Naive B cell (primary cell): ENCODE data around the gene C5orf34. TPM values are rescaled to one million over a fixed set of nuclear protein-coding genes. Genes with fewer than 3 reads are reported as not detected.
A peak's percentile ranks its signal among the peaks of the same experiment; 100 is the strongest.
"Not testable (repeated sequence)": the region's sequence is repeated elsewhere in the genome, so short reads cannot be mapped to it uniquely, and the experiment has no call there.

Experiments
- ATAC-seq, 2 donors: fragments of 150-1000 bp; cut with Tn5 transposase; 2 replicates each; pipeline ENCODE4 v1.10.0; 2021; ENCODE audit warnings: low read depth in 2 of 2, mild to moderate bottlenecking in 2 of 2, moderate library complexity in 2 of 2
- DNase-seq: peaks from one replicate; pipeline ENCODE4 v3.0.0; 2022
- H3K27ac Mint-ChIP-seq, 6 donors: one replicate each; pipeline ENCODE4 v1.8.0; 2020 to 2022; ENCODE audit warnings: mild to moderate bottlenecking in 6 of 6, mixed read lengths in 6 of 6, moderate library complexity in 5 of 6, inconsistent platforms in 2 of 6
- H3K27me3 Mint-ChIP-seq, 3 donors: one replicate each; pipeline ENCODE4 v1.8.0; 2021 to 2022; ENCODE audit warnings: mixed read lengths in 3 of 3, mild to moderate bottlenecking in 1 of 3
- H3K36me3 Mint-ChIP-seq, 2 donors: one replicate each; pipeline ENCODE4 v1.8.0; 2020 to 2022; ENCODE audit warnings: mixed read lengths in 2 of 2, inconsistent platforms in 1 of 2, mild to moderate bottlenecking in 1 of 2
- H3K4me1 Mint-ChIP-seq, 3 donors: one replicate each; pipeline ENCODE4 v1.8.0; 2020 to 2022; ENCODE audit warnings: mixed read lengths in 3 of 3, inconsistent platforms in 1 of 3, mild to moderate bottlenecking in 1 of 3, moderate library complexity in 1 of 3
- H3K4me3 Mint-ChIP-seq, 8 donors: one replicate each; pipeline ENCODE4 v1.8.0; 2020 to 2022; ENCODE audit warnings: mild to moderate bottlenecking in 8 of 8, mixed read lengths in 8 of 8, moderate library complexity in 8 of 8, inconsistent platforms in 2 of 8
- H3K9me3 Mint-ChIP-seq, 7 donors: one replicate each; pipeline ENCODE4 v1.8.0; 2020 to 2022; ENCODE audit warnings: mixed read lengths in 7 of 7, mild to moderate bottlenecking in 5 of 7, inconsistent platforms in 2 of 7, moderate library complexity in 1 of 7
- polyA plus RNA-seq, 6 donors: library from polyadenylated mRNA; unstranded; fragments of 300-500 nt; fragmentation: Illumina TruSeq; gene quantifications; one replicate each; pipeline ENCODE4 v1.2.3, GENCODE V29; 2021; ENCODE audit warnings: low read depth in 6 of 6

The C5orf34 gene
- polyA plus RNA-seq, 6 donors from 2014 or later = 1.2 to 3.9 (median 2.5) TPM; not detected in 1

GRCh38 chr5:43547532-43547931 is 32.6 kb upstream of the C5orf34 start:
- no peaks in the 10 kb centered on the region for H3K9me3 Mint-ChIP-seq
- H3K27me3 Mint-ChIP-seq = no peaks in the 10 kb centered on the region
- H3K4me1 Mint-ChIP-seq = peaks cover 7 to 10% (median 9%) of the 10 kb centered on the region in 3 donors
- peaks cover 20 to 27% of the 10 kb centered on the region in 2 donors for H3K36me3 Mint-ChIP-seq
- DNase-seq = no peak
- no peak for ATAC-seq
- H3K27ac Mint-ChIP-seq = no peak overlapping the region
- H3K4me3 Mint-ChIP-seq = no peak overlapping the region

- H3K4me1 Mint-ChIP-seq = peaks cover 0 to 7% (median 0%) of the 10 kb centered on the region in 3 donors
Observed at GRCh38 chr5:43543434-43543833, 28.5 kb upstream of the C5orf34 start.

GRCh38 chr5:43540746-43541145 is 25.8 kb upstream of the C5orf34 start:
- no peak overlapping the region for H3K27ac Mint-ChIP-seq
- ATAC-seq = no peak
- no peak for DNase-seq

More at GRCh38 chr5:43543434-43543833, 28.5 kb upstream of the C5orf34 start:
- peak overlapping the region in 1 of 6 donors; percentile 49 for H3K27ac Mint-ChIP-seq
- ATAC-seq = no peak
- no peak for DNase-seq
- no peaks in the 10 kb centered on the region for H3K9me3 Mint-ChIP-seq
- peaks cover 13 to 19% of the 10 kb centered on the region in 2 donors for H3K36me3 Mint-ChIP-seq
- no peak overlapping the region for H3K4me3 Mint-ChIP-seq
- no peaks in the 10 kb centered on the region for H3K27me3 Mint-ChIP-seq

GRCh38 chr5:43536972-43537371 is 22.0 kb upstream of the C5orf34 start:
- DNase-seq (no peak), ATAC-seq (no peak)
- H3K27ac Mint-ChIP-seq = no peak overlapping the region
- H3K36me3 Mint-ChIP-seq = peaks cover 10 to 20% of the 10 kb centered on the region in 2 donors
- no peak overlapping the region for H3K4me3 Mint-ChIP-seq
- H3K4me1 Mint-ChIP-seq = peaks cover 0 to 7% (median 0%) of the 10 kb centered on the region in 3 donors
- H3K27me3 Mint-ChIP-seq = no peaks in the 10 kb centered on the region
- no peaks in the 10 kb centered on the region for H3K9me3 Mint-ChIP-seq

More at GRCh38 chr5:43540746-43541145, 25.8 kb upstream of the C5orf34 start:
- H3K27me3 Mint-ChIP-seq = no peaks in the 10 kb centered on the region
- H3K4me1 Mint-ChIP-seq = peaks cover 0 to 7% (median 0%) of the 10 kb centered on the region in 3 donors
- H3K36me3 Mint-ChIP-seq = peaks cover 16 to 25% of the 10 kb centered on the region in 2 donors
- H3K4me3 Mint-ChIP-seq = no peak overlapping the region
- no peaks in the 10 kb centered on the region for H3K9me3 Mint-ChIP-seq

- H3K27ac Mint-ChIP-seq = no peak overlapping the region
- H3K4me1 Mint-ChIP-seq = no peaks in the 10 kb centered on the region
- H3K4me3 Mint-ChIP-seq = no peak overlapping the region
- ATAC-seq = no peak
- DNase-seq = no peak
- H3K9me3 Mint-ChIP-seq = no peaks in the 10 kb centered on the region
- peaks cover 11 to 31% of the 10 kb centered on the region in 2 donors for H3K36me3 Mint-ChIP-seq
- no peaks in the 10 kb centered on the region for H3K27me3 Mint-ChIP-seq
Observed at GRCh38 chr5:43533646-43534045, 18.7 kb upstream of the C5orf34 start.

- Mint-ChIP-seq H3K4me1 (no peaks in the 10 kb centered on the region), H3K9me3 (no peaks in the 10 kb centered on the region), H3K27me3 (no peaks in the 10 kb centered on the region), H3K27ac (no peak overlapping the region), H3K36me3 (peaks cover 15 to 38% of the 10 kb centered on the region in 2 donors), H3K4me3 (no peak overlapping the region)
- ATAC-seq (no peak), DNase-seq (no peak)
Observed at GRCh38 chr5:43530648-43531047, 15.7 kb upstream of the C5orf34 start.

- peak overlapping the region in 1 of 6 donors; percentile 11 for H3K27ac Mint-ChIP-seq
- peaks cover 27 to 28% of the 10 kb centered on the region in 2 donors for H3K36me3 Mint-ChIP-seq
- no peak for DNase-seq
- no peaks in the 10 kb centered on the region for H3K27me3 Mint-ChIP-seq
- ATAC-seq = no peak
- no peaks in the 10 kb centered on the region for H3K9me3 Mint-ChIP-seq
- H3K4me1 Mint-ChIP-seq = peaks cover 0 to 3% (median 0%) of the 10 kb centered on the region in 3 donors
- no peak overlapping the region for H3K4me3 Mint-ChIP-seq
Observed at GRCh38 chr5:43523662-43524072, 8.7 kb upstream of the C5orf34 start.

GRCh38 chr5:43520615-43521014 is 5.7 kb upstream of the C5orf34 start:
- DNase-seq = no peak
- no peak for ATAC-seq
- peaks cover 15 to 19% of the 10 kb centered on the region in 2 donors for H3K36me3 Mint-ChIP-seq
- H3K9me3 Mint-ChIP-seq = peaks cover 0 to 4% (median 0%) of the 10 kb centered on the region in 7 donors
- H3K27ac Mint-ChIP-seq = no peak overlapping the region
- no peaks in the 10 kb centered on the region for H3K27me3 Mint-ChIP-seq
- H3K4me1 Mint-ChIP-seq = peaks cover 8 to 10% (median 9%) of the 10 kb centered on the region in 3 donors
- no peak overlapping the region for H3K4me3 Mint-ChIP-seq

GRCh38 chr5:43515678-43516048 is 715 bp upstream of the C5orf34 start:
- Mint-ChIP-seq H3K27ac (peak overlapping the region in 5 of 6 donors; percentile 50 to 97 (median 95)), H3K4me1 (peaks cover 27 to 33% (median 29%) of the 10 kb centered on the region in 3 donors), H3K9me3 (peaks cover 0 to 4% (median 0%) of the 10 kb centered on the region in 7 donors), H3K4me3 (peak overlapping the region; percentile 89 to 98 (median 96)), H3K36me3 (peaks cover 0 to 2% of the 10 kb centered on the region in 2 donors), H3K27me3 (no peaks in the 10 kb centered on the region)
- DNase-seq = no peak
- no peak for ATAC-seq

GRCh38 chr5:43514471-43514815 is 505 bp downstream of the C5orf34 start:
- H3K4me3 Mint-ChIP-seq = peak overlapping the region; percentile 89 to 98 (median 96)
- H3K9me3 Mint-ChIP-seq = peaks cover 0 to 4% (median 0%) of the 10 kb centered on the region in 7 donors
- no peaks in the 10 kb centered on the region for H3K27me3 Mint-ChIP-seq
- peak; percentile 29 to 32 for ATAC-seq
- H3K36me3 Mint-ChIP-seq = no peaks in the 10 kb centered on the region
- H3K27ac Mint-ChIP-seq = peak overlapping the region; percentile 88 to 97 (median 96)
- peaks cover 27 to 33% (median 29%) of the 10 kb centered on the region in 3 donors for H3K4me1 Mint-ChIP-seq
- no peak for DNase-seq

- DNase-seq = no peak
- Mint-ChIP-seq H3K9me3 (peaks cover 0 to 4% (median 0%) of the 10 kb centered on the region in 7 donors), H3K36me3 (no peaks in the 10 kb centered on the region), H3K4me1 (peaks cover 27 to 33% (median 29%) of the 10 kb centered on the region in 3 donors), H3K27me3 (no peaks in the 10 kb centered on the region), H3K4me3 (peak overlapping the region; percentile 89 to 98 (median 96)), H3K27ac (peak overlapping the region; percentile 6 to 97 (median 95))
- ATAC-seq = no peak
Observed at GRCh38 chr5:43514025-43514424, 923 bp downstream of the C5orf34 start.

GRCh38 chr5:43511062-43511461 is 3.9 kb downstream of the C5orf34 start:
- ATAC-seq, DNase-seq, H3K9me3 Mint-ChIP-seq, H3K27ac Mint-ChIP-seq, H3K36me3 Mint-ChIP-seq, H3K4me3 Mint-ChIP-seq, H3K27me3 Mint-ChIP-seq: not testable (repeated sequence)
- H3K4me1 Mint-ChIP-seq = peaks cover 19 to 24% (median 24%) of the 10 kb centered on the region in 3 donors

GRCh38 chr5:43498581-43498980 is 16.4 kb downstream of the C5orf34 start:
- no peak overlapping the region for H3K4me3 Mint-ChIP-seq
- ATAC-seq (no peak), DNase-seq (no peak)
- peak overlapping the region in 1 of 6 donors; percentile 8 for H3K27ac Mint-ChIP-seq
- H3K4me1 Mint-ChIP-seq = no peaks in the 10 kb centered on the region
- peaks cover 0 to 11% of the 10 kb centered on the region in 2 donors for H3K36me3 Mint-ChIP-seq
- H3K9me3 Mint-ChIP-seq = no peaks in the 10 kb centered on the region
- no peaks in the 10 kb centered on the region for H3K27me3 Mint-ChIP-seq

GRCh38 chr5:43497311-43498104 is 17.4 kb downstream of the C5orf34 start:
- DNase-seq (no peak), ATAC-seq (no peak)
- H3K27me3 Mint-ChIP-seq = no peaks in the 10 kb centered on the region
- peak overlapping the region in 2 of 6 donors; percentile 7 to 10 for H3K27ac Mint-ChIP-seq
- no peaks in the 10 kb centered on the region for H3K4me1 Mint-ChIP-seq
- peaks cover 0 to 6% of the 10 kb centered on the region in 2 donors for H3K36me3 Mint-ChIP-seq
- H3K9me3 Mint-ChIP-seq = no peaks in the 10 kb centered on the region
- peak overlapping the region in 1 of 8 donors; percentile 42 for H3K4me3 Mint-ChIP-seq
